Activated naive CD4-positive, alpha-beta T cell treated with anti-CD3 and anti-CD28 coated beads, Interleukin-2, amount 50 U/mL, for 24 hours (primary cell): ENCODE data around the gene PPM1H.
"Not testable (repeated sequence)": the region's sequence is repeated elsewhere in the genome, so short reads cannot be mapped to it uniquely, and the experiment has no call there.

Experiments used
- H3K27ac Mint-ChIP-seq: one replicate; pipeline ENCODE4 v1.8.0; 2021; ENCODE audit warnings: mild to moderate bottlenecking, mixed read lengths
- H3K27me3 Mint-ChIP-seq: one replicate; pipeline ENCODE4 v1.8.0; 2021; ENCODE audit warnings: mixed read lengths
- H3K36me3 Mint-ChIP-seq: one replicate; pipeline ENCODE4 v1.8.0; 2021; ENCODE audit warnings: mixed read lengths
- H3K4me1 Mint-ChIP-seq: one replicate; pipeline ENCODE4 v1.8.0; 2021; ENCODE audit warnings: mixed read lengths
- H3K4me3 Mint-ChIP-seq: one replicate; pipeline ENCODE4 v1.8.0; 2021; ENCODE audit warnings: mild to moderate bottlenecking, mixed read lengths
- H3K9me3 Mint-ChIP-seq: one replicate; pipeline ENCODE4 v1.8.0; 2021; ENCODE audit warnings: mixed read lengths

PPM1H gene

DNA sequence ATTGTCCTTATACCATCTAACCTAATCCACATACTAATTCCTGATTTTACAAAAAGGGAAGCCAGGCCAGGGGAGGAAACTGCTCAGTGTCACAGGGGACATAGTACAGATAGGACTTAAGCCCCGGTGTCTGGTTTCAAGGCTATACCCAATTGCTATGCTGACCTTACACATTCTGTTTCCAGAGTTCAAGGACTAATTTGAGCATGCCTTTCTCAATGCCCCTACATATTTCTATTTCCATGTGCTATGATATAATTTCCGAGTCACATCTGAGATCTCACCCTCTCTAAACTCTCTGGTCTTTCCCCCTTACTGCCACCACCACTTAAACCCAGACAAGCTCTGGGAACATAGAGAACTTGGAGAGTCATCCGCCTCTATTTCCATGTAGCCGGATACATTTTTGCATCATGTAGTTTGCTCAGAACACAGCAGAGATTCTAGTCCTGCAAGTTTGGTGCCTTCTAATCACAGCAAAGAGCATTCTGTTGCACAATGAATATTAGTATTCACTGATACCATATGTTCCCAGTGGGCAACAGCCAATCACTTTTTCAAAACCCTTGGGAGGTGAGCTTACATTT lies 34.2 kb downstream of the PPM1H start:
- Mint-ChIP-seq H3K36me3 (no peaks in the 10 kb centered on the region), H3K4me3 (no peak overlapping the region), H3K27ac (no peak overlapping the region), H3K9me3 (no peaks in the 10 kb centered on the region), H3K4me1 (no peaks in the 10 kb centered on the region), H3K27me3 (no peaks in the 10 kb centered on the region)

DNA sequence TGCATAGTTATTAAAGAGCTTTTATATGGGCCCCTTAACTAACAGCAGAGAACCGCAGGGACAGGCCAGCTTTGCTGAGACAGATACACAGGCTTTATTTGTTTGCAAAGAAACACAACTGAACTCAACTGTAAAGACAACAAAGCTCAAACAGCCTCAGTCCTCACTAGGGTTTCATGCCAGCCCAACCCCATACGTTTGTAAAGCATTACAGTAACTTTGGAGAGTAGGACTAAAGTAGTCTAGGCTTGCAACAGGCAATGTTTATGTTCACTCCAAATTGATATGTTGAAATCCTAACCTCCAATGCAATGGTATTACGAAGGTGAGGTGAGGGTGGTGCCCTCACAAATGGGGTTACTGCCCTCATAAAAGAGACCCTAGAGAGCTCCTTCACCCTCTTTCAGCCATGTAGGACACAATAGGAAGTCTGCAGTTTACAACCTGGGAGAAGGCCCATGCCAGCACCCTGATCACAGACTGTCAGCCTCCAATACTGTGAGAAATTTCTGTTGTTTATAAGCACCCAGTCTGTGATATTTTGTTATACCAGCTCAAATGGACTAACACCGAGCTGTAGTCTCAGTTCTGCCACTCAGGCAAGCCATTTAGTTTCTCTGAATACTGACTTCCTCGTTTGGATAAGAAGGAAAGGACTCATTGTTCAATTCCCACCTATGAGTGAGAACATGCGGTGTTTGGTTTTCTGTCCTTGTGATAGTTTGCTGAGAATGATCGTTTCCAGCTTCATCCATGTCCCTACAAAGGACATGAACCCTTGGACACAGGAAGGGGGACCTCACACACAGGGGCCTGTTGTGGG lies 35.2 kb downstream of the PPM1H start:
- Mint-ChIP-seq H3K27me3 (no peaks in the 10 kb centered on the region), H3K4me3 (no peak overlapping the region), H3K9me3 (no peaks in the 10 kb centered on the region), H3K27ac (no peak overlapping the region), H3K4me1 (no peaks in the 10 kb centered on the region), H3K36me3 (no peaks in the 10 kb centered on the region)

DNA sequence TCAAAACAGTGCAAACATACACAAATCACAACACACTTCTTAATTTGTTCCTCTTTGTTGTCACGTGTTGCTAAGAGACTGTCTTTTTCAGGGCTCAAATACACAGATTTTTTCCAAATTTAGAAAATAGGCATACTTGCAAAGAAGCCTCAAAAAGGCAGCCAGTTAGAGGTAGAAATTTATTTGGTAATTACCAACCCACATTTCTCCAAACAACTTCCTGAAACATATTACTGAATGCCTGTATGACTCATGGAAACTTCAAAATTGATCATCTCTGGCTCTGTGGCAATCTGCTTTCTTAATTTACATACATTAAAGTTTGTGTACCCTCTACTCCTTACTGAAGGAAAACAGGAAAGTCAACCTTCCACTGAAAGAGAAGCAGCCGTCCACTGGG lies 36.4 kb downstream of the PPM1H start:
- Mint-ChIP-seq H3K4me3 (no peak overlapping the region), H3K36me3 (no peaks in the 10 kb centered on the region), H3K27ac (no peak overlapping the region), H3K27me3 (no peaks in the 10 kb centered on the region), H3K4me1 (no peaks in the 10 kb centered on the region), H3K9me3 (no peaks in the 10 kb centered on the region)

DNA sequence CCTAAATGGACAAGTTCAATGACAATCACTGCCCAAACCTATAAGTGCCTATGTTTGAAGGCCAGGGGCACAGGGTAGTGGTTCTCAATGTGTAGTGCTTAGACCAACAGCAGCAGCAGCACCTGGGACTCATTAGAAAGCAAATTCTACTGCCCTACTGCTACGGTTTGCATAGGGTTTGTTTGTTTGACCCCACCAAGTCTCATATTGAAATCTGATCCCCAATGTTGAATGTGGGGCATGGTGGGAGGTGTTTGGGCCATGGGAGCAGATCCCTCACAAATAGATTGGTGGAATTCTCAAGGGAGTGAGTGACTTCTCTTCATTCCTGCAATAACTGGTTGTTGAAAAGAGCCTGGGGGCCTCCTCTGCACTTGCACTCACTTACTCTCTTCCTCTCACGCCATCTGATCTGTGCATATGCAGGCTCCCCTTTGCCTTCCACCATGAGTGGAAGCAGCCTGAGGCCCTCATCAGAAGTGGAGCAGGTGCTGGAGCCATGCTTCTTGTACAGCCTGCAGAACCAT lies 39.5 kb downstream of the PPM1H start:
- Mint-ChIP-seq H3K36me3 (no peaks in the 10 kb centered on the region), H3K9me3 (no peaks in the 10 kb centered on the region), H3K4me3 (no peak overlapping the region), H3K4me1 (no peaks in the 10 kb centered on the region), H3K27ac (no peak overlapping the region), H3K27me3 (no peaks in the 10 kb centered on the region)

DNA sequence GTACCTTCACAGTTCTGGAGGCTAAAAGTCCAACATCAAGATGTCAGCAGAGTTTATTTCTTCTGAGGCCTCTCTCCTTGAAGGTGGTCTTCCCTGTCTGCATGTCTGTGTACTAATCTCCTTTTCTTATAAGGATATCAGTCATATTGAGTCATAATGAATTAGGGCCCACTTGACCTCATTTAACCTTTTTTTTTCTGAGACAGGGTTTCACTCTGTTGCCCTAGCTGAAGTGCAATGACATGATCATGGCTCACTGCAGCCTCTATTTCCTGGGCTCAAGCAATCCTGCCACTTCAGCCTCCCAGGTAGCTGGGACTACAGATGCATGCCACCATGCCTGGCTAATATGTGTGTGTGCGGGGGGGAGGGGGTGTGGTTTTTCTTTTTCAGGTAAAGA lies 41.7 kb downstream of the PPM1H start:
- Mint-ChIP-seq H3K27ac (no peak overlapping the region), H3K4me3 (no peak overlapping the region), H3K9me3 (no peaks in the 10 kb centered on the region), H3K27me3 (no peaks in the 10 kb centered on the region), H3K4me1 (no peaks in the 10 kb centered on the region), H3K36me3 (no peaks in the 10 kb centered on the region)

DNA sequence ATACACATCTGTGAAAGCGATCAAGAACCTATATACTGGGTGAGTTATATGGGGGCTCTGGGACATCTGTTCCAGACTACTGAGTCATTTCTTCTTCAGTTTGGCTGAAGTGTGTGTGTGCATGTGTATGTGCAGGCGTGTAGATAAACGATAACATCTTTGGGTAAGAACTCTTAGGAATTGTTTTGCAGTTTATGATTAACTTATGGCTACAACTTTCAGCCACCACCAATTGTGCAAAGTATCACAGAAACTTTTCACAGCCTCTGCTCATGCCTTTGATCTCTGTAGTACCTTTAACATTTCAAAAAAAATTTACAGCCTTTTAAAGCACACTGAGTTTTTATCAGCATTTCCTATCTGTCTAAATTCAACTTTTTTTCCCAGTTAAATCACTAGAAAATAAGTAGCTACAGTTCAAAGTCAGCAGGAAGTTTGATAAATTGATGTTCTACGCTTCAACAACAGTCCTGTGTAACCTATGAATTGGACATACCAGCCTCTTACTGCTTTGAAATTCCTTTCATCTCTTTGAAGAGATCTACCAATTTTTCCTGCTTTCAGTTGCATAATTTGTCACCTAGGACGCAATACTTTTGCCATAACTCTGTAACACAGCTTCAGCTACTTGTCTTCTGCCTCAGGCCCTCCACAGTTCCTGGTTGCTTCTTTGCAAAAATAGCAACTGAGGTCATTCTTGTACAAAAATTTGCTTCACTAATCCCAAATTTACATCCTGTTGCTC lies 43.0 kb downstream of the PPM1H start:
- Mint-ChIP-seq H3K4me1 (no peaks in the 10 kb centered on the region), H3K27ac (no peak overlapping the region), H3K4me3 (no peak overlapping the region), H3K9me3 (no peaks in the 10 kb centered on the region), H3K36me3 (no peaks in the 10 kb centered on the region), H3K27me3 (no peaks in the 10 kb centered on the region)

DNA sequence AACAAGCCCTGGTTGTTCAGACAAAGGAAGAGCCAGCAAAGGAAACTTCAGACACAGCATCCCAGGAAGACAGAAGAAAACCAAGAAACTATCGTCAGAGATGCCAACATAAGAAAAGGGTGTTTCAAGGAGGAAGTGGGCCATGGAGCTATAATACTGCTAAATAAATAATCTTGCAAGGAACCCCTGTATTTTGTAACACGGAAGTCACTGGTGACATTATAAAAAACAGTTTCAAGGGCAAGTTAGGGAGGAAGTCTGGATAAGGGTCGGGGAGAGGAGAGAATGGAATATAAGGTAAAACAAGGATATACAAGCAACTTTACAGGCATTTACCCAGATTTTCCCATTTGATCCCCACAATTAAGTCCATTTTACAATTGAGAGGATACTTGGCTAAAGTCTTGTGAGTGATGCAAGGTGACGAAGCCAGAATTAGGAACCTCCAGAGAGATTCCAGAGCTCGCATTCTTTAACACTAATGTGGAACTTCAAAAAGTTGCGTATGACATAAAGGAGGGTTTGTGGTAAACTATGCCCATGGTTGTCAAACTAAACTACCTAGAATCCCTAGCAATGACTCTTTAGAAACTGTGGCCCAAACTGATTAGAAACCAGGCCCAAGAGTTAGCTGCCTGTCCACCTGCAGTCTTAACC lies 46.4 kb downstream of the PPM1H start:
- no peak overlapping the region for H3K4me3 Mint-ChIP-seq
- H3K4me1 Mint-ChIP-seq, result no peaks in the 10 kb centered on the region
- no peaks in the 10 kb centered on the region for H3K27me3 Mint-ChIP-seq
- no peak overlapping the region for H3K27ac Mint-ChIP-seq
- no peaks in the 10 kb centered on the region for H3K9me3 Mint-ChIP-seq
- no peaks in the 10 kb centered on the region for H3K36me3 Mint-ChIP-seq

DNA sequence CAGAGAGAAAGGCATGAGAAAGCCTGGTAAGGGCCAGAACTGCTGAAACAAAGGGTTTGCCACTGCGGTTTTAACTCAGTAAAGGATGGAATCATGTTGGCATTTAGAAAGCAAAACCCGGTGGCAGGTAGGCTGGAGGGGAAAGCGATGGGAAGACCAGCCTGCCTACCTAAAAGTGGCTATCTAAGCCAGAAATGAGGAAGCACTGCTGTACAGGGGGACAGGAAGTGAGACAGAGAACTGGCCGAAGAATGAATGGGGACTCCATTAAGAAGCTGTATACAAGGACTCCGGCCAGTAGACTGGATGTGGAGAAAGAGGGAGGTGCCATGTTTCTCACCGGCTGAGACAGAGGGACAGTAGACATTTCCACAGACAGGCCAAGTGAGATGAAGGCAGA lies 48.2 kb downstream of the PPM1H start:
- H3K27ac Mint-ChIP-seq, result peak overlapping the region; percentile 31
- H3K36me3 Mint-ChIP-seq, result no peaks in the 10 kb centered on the region
- no peaks in the 10 kb centered on the region for H3K4me1 Mint-ChIP-seq
- no peaks in the 10 kb centered on the region for H3K9me3 Mint-ChIP-seq
- H3K4me3 Mint-ChIP-seq, result no peak overlapping the region
- no peaks in the 10 kb centered on the region for H3K27me3 Mint-ChIP-seq

DNA sequence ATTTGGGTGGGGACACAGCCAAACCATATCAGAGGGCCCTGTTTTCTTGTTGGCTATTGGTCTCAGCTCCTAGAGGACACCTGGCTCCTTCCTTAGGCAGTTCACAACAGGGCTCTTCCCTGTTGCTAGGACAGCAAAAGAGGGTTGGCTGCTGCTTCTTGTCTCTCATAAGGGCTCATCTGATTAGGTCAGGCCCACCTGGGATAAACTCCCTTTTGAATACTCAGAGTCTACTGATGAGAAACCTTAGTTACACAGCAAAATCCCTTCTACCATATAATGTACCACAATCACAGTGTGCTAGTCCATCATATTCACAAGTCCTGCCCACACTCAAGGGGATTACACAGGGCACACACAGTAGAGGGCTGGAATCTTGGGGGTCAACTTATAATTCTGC lies 49.7 kb downstream of the PPM1H start:
- Mint-ChIP-seq H3K27ac (no peak overlapping the region), H3K27me3 (peaks cover 2% of the 10 kb centered on the region), H3K36me3 (no peaks in the 10 kb centered on the region), H3K9me3 (no peaks in the 10 kb centered on the region), H3K4me3 (no peak overlapping the region), H3K4me1 (no peaks in the 10 kb centered on the region)

DNA sequence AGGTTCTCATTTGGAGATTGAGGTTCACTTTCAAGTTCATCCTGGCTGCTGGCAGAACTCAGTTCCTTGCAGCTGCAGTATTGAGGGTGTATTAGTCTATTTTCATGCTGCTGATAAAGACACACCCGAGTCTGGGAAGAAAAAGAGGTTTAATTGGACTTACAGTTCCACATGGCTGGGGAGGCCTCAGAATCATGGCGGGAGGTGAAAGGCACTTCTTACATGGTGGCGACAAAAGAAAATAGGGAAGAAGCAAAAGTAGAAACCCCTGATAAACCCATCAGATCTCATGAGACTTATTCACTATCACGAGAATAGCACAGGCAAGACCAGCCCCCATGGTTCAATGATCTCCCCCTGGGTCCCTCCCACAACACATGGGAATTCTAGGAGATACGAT lies 50.1 kb downstream of the PPM1H start:
- H3K4me3 Mint-ChIP-seq, H3K4me1 Mint-ChIP-seq, H3K9me3 Mint-ChIP-seq, H3K27ac Mint-ChIP-seq, H3K27me3 Mint-ChIP-seq, H3K36me3 Mint-ChIP-seq: not testable (repeated sequence)

DNA sequence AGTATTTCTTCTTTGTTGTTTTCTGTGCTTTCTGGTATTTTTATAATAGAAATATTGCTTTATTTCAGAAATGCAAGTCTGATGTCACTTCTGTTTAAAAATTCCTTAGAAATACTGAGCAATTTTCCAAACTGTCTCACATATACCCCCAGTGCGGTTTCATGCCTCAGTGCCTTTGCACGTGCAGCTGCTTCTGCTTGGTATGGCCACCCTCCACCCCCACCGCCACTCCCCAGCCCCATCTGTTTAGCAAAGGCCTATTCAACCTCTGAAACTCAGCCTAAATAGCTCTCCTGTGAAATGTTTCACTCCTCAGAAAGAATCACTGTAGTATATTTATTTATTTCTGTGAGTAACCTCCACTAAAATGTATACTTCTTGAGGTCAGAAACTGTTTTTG lies 52.3 kb downstream of the PPM1H start:
- Mint-ChIP-seq H3K9me3 (no peaks in the 10 kb centered on the region), H3K4me1 (no peaks in the 10 kb centered on the region), H3K4me3 (no peak overlapping the region), H3K27me3 (peaks cover 4% of the 10 kb centered on the region), H3K36me3 (no peaks in the 10 kb centered on the region), H3K27ac (no peak overlapping the region)

DNA sequence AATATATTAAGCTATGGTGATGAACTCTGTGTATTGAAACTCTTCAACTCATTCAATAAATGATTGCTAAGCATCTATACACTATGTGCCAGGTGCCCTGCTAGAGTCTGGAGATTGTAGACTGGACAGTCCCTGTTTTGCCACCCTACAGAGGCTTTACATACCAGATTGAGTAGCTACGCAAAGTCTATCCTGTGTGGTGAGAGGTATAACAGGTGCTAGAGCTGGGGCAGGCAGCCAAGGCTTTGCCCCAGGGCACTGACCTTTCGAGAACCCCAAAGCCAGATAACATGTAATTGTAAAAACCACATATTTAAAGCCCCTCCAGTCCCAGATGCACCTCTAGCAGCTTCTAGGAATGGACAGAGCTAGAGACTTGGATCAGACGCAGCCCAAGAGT lies 52.8 kb downstream of the PPM1H start:
- Mint-ChIP-seq H3K27me3 (peaks cover 7% of the 10 kb centered on the region), H3K4me3 (no peak overlapping the region), H3K4me1 (no peaks in the 10 kb centered on the region), H3K27ac (no peak overlapping the region), H3K36me3 (no peaks in the 10 kb centered on the region), H3K9me3 (no peaks in the 10 kb centered on the region)

DNA sequence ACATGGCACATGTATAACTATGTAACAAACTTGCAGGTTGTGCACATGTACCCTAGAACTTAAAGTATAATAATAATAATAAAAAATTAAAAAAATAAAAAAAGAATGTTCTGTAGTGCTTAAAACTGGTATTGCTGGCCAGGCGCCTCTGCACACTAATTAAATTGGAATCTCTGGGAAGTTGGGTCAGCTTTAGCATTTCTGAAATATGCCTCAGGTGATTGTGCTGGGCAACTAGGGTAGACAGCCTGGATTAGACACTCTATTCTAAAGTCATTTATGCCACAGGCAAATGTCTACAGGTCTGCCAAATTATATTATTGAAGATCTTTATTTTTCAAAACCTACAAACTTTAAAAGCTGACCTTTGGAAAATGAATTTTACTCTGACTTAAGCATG lies 55.3 kb downstream of the PPM1H start:
- Mint-ChIP-seq H3K36me3 (no peaks in the 10 kb centered on the region), H3K9me3 (no peaks in the 10 kb centered on the region), H3K27ac (no peak overlapping the region), H3K4me1 (no peaks in the 10 kb centered on the region), H3K4me3 (no peak overlapping the region), H3K27me3 (peaks cover 9% of the 10 kb centered on the region)

DNA sequence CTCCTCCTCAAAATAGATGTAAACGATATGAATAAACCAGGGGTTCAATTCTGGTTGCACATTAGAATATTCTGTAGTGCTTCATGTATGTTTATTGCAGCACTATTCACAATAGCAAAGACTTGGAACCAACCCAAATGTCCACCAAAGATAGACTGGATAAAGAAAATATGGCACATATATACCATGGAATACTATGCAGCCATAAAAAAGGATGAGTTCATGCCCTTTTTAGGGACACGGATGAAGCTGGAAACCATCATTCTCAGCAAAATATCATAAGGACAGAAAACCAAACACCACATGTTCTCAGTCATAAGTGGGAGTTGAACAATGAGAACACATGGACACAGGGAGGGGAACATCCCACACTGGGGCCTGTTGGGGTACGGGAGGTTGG lies 55.7 kb downstream of the PPM1H start:
- H3K27me3 Mint-ChIP-seq, H3K27ac Mint-ChIP-seq, H3K4me3 Mint-ChIP-seq, H3K9me3 Mint-ChIP-seq, H3K36me3 Mint-ChIP-seq, H3K4me1 Mint-ChIP-seq: not testable (repeated sequence)

DNA sequence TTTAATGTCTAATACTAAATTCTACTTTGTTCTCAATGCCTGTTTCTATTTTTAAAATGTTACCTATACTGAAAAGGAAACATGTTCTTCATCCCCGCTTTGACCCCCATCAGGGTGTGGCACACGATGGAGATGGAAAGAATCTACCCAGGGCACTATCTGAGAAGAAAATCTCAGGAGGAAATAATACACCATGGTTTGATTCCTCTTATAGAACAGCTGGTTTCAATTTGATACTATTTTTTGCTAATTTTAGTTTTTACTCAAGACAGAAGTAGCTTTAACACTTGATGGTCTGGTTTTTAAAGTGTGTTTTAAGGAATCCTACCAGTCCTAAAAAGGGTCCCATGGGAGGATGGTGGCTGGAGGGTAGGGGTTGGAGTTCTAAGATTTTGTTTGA lies 56.7 kb downstream of the PPM1H start:
- Mint-ChIP-seq H3K36me3 (no peaks in the 10 kb centered on the region), H3K27me3 (peaks cover 10% of the 10 kb centered on the region), H3K4me3 (no peak overlapping the region), H3K9me3 (no peaks in the 10 kb centered on the region), H3K4me1 (no peaks in the 10 kb centered on the region), H3K27ac (no peak overlapping the region)
